GM12872 (cell line): ENCODE data around the gene BPIFB2.

Source experiments
- CTCF ChIP-seq: IDR thresholded peaks from 3 replicates; pipeline ENCODE4 v1.5.1; 2011; ENCODE audit warnings: low read depth, mild to moderate bottlenecking, low read length, moderate library complexity; ENCODE audit not compliant: insufficient read depth

BPIFB2 gene

DNA sequence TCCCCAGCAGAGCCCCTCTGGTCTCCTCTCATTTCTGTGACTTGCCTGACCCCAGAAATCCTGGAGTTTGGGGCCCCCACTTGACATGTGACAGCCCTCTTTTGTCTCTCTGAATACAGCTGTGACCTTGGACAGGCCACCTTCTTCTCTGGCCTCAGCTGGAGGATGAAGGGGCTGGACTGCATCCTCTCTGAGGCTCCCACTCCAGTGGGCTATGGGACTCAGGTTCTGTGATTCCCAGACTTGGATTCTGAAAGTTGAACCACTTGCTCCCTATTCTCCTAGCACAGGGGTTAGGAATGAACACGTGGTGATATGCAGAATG, 55.3 kb downstream of the BPIFB2 start:
- no peak for TF ChIP-seq CTCF

DNA sequence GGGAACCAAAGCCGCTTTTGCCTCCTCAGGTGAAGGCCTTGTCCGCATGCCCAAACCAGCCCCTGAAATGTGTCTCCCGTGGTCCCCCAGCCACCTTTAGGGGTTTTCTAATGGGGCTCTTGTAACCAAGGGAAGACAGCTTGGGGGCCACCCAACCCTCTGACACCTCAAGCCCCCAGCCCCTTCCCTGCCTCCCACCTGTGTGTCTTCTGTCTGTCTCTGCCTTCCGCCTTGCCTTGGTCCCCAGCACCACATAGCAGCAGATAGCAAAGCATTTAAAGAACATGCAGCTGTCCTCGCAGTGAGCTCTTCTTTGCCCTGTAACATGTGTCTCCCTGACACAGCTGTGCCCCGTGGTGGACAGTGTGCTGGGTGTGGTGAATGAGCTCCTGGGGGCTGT, 55.8 kb downstream of the BPIFB2 start:
- TF ChIP-seq CTCF, result no peak

- TF ChIP-seq CTCF, result no peak
Observed at GRCh38 chr20:33064572-33065287, 57.2 kb downstream of the BPIFB2 start.

GRCh38 chr20:33065785-33066184, 58.3 kb downstream of the BPIFB2 start:
- TF ChIP-seq CTCF, result no peak

GRCh38 chr20:33067806-33068205, 60.3 kb downstream of the BPIFB2 start:
- TF ChIP-seq CTCF, result no peak

- no peak for TF ChIP-seq CTCF
Observed at GRCh38 chr20:33068251-33068939, 60.9 kb downstream of the BPIFB2 start.

DNA sequence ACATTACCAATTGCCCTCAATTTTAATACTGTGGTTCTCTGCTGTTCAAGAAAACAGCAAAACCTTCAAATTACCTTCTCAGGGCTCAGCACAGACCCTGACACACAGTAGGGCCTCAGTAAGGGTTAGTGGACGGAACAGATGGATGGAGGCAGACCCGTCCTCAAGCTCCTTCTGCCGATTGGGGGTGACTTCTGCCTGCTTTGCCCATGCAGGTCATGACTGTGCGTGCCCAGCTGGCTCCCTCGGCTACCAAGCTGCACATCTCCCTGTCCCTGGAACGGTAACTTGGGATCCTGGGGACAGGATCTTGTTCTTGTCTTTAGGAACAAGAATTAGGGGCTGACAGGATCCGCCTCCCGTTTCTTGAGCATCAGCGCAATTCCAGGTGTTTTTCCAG, 62.2 kb downstream of the BPIFB2 start:
- TF ChIP-seq CTCF, result no peak
